GM19397 (cell line): ENCODE results near the gene NOXO1.
"Not testable (repeated sequence)": the region's sequence is repeated elsewhere in the genome, so short reads cannot be mapped to it uniquely, and the experiment has no call there.

Experiments used
- ATAC-seq: cut with Tn5 transposase; IDR thresholded peaks from one replicate; pipeline ENCODE4 v1.9.1; 2021; ENCODE audit warnings: mild to moderate bottlenecking, moderate library complexity; ENCODE audit not compliant: unreplicated experiment

NOXO1 gene

DNA sequence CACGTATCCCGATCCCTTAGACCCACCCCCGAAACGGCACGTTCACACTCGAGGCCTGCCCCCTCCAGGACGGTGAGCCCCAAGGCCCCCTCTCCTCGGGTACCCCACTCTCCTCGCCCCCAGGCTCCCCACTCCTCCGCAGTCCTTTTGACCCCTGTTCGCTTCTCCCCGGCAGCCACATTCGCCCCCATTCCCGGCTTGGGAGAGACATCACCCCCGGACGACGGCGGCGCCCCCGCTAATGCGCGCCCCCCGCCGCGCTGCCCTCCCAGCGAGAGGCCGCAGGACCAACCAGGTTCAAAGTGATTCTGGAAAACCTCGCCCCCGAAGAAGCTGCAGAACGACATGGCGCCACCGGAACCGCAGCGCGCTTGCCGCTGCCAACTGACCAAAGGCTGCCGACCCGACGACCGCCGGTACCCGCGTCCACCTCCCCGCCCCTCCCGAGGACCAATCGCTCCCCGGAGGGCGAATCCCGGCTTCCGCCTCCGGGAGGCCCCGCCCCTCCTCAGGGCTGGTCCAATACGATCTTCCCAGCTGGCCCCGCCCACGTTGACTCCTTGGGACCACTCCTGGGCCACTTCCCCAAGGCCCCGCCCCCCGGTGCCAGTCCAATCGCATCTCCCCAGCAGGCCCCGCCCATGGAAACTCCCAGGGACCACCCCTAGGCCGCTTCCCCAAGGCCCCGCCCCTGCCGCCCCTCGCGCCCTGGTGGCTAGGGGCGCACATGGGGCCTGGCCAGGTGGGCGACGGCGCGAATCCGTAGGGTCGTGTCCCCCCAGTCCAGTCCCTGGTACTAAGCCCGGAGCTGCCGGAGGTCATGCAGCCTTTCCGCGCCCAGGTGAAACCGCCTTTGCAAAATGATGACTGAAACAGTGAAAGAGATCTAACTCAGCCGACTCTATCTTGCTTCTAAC lies 38.2 kb downstream of the NOXO1 start, which contains the start of gene MSRB1:
TSS of gene MSRB1 (minus strand) at position 390 of the 917 bp plus-strand sequence. CDS start at position 347, 43 bp downstream.
- peak; percentile 89 for ATAC-seq

DNA sequence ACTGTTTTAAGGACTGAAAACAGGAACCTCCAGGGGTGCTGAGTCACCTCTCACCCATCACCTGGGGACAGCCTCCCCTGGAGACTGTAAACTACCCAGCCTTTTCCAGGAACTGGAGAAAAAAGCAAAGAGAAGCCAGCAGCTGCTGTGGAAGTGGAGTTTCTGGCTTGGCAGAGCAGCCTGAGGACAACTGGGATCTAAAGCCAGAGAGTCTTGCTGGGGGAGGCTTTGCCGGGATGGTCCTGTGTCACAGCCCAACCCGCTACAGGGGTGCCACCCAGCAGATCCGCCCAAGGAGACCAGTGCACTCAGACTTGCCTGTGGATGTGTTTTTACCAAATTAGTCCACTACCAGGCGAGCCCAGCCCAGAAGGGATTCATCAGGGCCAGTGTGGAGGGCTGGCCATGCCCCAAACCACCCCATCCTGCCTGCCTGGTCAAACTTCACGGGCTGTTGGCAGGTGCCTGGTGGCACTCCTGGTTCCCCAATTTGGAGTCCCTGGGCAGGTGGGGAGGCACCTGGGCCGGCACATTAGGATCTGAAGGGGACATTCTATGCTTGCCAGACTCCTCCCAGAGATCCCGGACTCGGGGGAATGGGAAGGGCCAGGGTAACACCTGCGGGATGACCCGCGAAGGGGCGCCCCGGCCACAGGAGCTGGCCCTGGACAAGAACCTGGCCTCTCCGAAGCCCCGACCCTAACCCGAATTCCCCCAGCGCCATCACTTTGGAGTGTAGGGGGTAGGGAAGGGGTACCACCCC lies 39.0 kb downstream of the NOXO1 start:
- no peak for ATAC-seq

DNA sequence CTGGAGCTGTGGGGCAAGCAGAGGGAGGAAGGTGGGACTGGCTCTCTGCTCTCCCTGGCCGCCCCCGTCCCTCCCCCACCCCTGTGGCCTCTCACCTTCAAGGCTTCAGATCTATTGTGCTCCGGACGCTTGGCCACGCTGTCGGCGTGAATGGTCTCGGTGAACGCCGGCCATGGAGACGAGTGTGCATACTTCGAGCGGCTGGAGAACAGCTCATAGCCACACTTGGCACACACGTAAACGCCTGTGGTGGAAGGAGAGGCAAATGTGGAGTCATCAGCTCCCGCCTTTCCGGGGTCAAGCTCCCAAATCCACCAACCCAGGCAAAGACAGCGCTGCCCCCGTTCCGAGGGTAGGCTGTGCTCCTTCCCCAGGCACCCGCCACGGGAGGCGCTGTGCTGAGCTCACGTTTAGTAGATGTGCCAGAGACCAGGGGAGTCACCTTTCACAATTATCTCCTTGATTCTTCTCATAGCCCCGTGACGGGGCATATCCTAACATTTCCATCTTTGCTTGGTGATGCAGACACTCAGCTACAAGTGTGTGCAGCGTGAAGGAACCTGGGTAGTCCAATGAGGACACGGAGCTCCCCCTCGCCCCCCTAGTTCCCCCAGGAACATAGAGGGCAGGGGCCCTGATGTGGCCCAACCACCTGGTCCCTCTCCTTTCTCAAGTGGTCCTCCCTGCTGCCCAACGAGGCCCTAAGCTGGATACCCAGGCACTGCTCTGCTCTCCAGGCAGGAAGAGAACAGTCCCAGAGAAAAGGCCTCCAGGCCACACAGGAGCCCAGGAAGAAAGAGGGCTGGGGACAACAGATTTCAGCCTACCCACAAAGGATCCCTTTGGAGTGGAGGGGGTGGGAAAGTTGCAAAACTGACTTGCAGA lies 39.9 kb downstream of the NOXO1 start:
- ATAC-seq, result no peak

DNA sequence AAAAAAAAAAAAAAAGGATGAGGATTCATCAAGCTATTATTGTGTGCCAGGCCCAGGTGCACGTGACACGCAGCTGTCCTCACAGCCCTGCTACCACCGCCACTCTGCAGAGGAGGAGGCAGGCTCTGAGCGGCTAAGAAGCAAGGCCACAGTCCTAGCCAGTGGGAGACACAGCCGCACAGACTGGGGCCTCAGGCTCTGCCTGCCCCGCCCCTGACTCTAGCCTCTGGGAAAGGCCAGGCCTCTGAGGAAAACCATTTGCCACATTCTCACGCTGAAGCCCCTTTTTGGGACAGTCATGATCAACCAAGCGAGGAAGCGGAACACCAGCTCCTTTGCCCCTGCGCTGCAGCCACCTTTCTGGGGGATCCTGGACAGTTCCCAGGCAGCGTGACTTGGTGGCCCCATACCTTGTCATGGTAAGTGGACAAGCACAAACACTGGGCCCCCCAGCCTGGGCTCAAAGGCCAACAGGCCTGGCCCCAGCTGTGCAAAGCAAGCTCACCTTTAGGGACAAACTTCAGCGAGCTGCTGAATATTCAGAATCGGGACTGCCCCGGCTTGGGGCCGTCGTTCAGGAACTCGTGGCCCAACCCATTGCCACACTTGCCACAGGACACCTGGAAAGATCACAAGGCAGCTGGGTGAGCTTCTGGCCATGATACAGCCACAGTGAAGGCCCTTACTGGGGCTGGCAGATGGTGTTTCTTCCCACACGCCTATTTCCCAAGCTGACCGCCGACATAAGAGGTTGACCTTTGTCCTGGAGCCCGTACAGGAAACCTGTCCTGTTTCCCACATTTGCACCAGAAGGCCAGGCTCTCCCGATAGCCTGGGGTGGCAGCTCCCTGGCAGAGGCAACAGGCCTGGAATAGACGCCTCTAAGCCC lies 40.8 kb downstream of the NOXO1 start:
- ATAC-seq, result no peak

DNA sequence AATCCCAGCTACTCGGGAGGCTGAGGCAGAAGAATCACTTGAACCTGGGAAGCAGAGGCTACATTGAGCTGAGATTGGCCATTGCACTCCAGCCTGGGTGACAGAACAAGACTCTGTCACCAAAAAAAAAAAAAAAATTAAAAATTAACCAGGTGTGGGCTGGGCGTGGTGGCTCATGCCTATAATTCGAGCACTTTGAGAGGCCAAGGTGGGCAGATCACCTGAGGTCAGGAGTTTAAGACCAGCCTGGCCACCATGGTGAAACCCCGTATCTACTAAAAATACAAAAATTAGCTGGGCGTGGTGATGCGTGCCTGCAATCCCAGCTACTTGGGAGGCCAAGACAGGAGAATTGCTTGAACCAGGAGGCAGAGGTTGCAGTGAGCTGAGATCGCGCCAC lies 41.4 kb downstream of the NOXO1 start:
- not testable (repeated sequence) for ATAC-seq

DNA sequence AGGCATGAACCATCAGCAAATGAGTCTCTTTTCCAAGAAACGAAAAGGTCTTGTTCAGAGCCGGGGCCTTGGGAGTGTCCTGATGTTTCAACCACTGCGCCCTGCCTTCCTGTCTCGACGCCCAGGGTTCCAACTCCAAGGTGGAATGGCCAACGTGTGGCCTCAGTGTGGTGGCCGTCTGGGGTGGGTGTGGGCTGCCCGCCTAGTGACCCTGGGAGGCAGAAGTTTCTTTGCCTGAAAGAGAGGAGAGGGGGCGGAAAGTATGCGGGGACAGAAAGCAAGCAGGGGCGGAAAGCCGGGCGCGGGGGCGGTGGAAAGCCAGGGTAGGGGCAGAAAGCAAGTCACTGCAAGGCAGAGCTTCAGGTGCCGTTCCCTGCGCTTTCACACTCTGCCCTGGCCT lies 42.4 kb downstream of the NOXO1 start:
- ATAC-seq, result no peak

DNA sequence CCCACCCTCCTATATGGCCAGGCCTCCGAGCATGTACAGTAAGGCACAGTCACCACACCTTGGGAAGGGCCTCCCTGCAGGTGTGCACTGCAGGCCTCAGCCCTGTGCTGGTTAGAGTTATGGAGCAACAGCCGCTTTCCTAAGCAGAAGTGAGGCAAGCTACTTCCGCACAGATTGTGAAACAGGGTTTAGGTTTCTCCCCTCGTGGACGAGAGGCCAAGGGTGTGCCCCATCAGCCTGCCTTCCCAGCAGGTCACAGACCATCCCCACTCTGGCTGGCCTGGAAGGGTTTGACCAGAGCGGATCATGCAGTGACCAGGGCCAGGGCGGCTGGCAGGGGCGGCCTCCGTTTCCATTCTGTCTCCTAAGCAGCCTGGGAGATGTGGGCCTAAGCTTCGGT lies 43.0 kb downstream of the NOXO1 start:
- no peak for ATAC-seq

DNA sequence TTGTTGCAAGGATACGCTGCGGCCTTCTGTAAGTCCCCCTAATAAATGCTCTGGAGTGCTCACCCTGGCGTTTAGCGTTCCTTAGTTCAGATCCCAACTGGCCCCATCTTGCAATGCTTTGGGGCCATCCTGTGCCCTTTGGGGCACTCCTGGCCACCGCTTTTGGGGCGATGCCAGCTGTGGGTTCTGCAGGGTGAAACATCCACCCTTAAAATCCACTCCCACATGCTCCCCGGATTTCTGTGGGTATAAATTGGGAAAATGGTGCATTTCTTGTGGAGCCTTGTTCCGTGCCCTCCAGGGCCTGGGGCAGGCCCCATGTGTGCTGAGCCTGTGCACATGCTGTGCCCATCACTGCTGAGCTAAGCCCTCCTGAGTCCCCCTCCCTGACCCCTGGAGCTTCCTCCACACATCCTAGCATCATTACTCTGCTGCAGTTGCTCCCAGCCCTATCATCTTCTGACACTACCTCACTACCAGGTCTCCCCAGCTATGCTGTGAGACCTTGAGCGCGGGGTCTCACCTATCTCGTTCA lies 44.3 kb downstream of the NOXO1 start:
- no peak for ATAC-seq

DNA sequence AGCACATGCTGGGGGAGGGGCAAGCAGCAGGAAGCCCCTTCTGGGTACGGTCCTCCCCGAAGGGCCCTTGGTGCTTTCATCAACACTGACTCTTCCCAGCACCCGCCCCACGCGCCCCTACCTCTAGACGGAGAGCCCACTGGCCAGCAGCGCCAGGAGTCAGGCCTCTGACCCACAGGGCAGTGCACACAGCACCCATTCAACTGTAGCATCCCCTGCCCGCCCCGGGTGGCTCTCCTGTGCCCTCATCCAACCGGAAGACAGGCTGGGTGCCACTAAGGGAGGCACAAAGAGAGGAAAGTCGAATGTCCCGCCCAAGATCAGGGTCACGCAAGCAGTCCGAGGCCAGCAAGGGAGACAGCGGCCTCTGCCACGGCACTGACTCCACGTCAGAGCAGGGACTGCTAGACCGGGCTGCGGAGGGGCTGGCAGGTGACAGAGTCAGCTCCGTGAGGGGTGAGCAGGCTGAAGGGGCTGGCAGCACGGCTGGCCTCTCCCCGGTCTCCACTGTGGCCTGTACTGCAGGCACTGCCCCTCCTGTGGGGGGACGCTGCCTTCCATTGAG lies 48.1 kb downstream of the NOXO1 start:
- ATAC-seq, result no peak

DNA sequence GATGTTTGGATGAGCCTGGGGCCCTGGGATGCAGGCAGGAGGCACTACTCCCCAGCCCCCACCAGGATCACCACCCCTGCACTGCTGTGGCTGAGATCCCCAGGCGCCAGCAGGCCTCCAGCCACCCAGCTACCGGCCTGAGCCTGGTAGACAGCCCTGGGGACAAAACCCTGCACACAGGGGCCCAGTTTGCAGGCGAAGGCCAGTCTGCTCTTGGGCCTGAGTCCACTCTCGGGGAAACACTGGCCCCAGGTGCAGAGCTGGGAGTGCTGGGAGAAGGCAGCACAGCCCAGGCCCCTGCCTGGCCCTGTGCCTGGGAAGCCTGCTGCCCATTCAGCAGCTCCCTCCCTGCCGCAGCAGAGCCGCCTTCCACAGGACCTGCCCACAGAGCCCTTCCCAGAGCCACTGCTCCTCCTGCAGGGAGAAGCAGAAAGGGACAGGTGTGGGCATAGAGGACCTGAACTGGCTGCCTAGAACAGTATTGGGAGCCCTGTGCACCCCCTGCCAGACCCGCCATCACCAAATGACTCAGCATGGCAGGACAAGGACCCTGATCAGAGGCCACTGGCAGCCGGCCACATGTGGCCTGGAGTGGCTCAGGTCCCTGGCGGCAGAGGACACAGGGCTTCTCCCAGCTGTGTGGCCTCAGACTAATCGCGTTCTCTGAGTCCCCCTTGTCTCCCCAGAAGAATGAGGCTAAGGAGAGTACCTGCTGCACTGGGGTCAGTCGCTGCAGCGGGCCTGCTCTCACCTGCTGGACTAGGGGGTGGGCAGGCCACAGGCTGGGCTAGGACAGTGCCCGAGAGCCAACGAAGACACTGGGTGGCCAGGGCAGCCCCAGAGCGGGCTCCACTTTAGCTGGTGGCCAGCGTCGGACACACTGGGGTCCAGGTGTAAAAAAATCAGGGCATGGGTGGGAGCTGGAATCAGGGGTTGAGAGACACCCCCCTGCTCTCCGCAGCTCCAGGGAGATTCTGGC lies 48.9 kb downstream of the NOXO1 start:
- no peak for ATAC-seq

DNA sequence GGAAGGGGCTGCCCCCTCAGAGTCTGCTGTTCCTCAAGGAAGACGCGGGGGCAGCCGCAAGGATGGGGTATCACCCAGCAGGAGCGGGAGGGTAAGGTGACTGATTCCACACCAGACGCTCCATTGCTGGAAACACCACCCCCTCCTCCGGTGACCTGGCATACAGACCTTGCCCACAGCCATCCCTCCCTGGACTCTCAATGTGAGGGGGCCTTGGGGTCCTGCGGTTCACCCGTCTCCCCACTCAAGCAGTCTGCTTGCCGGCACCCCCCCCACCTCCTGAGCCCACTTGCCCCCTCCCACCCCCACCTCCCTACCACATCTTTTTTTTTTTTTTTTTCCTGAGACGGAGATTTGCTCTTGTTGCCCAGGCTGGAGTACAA lies 50.9 kb downstream of the NOXO1 start:
- no peak for ATAC-seq

DNA sequence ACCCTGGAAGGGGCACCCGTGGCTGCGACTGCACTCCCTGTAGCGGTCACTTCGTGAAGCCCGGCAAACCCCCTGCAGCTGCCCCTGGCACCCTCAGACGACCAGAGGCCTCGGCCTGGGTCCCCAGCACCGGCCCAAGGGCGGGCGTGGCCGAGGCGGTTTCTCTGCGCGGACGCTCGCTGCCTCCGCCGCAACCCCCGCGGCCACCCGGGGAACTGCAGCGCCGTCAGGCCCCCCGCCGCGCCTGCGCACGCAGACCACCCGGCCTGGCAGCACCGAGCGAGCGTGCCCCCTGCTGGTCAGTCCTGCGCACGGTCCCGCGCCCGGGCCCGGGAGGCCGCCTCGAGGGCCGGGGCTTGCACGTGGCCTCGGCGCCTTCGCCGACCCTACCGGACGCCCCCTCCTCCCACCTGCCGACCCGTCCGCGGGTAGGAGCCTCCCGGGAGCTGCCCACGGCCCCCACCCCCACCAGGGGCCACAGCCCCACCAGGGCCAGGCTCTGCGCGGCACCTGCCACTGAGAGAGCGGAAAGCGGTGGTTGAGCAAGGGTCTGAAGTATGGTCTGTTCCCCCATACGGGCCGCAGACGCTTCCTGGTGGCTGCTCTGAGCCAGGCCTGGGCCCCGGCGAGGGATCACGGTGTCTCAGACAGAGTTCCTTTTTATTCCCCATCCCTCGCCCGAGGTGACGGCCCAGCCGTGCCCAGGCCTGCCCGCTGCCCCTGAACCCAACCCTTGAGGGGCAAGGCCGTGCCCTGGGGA lies 51.5 kb downstream of the NOXO1 start:
- peak; percentile 82 for ATAC-seq

DNA sequence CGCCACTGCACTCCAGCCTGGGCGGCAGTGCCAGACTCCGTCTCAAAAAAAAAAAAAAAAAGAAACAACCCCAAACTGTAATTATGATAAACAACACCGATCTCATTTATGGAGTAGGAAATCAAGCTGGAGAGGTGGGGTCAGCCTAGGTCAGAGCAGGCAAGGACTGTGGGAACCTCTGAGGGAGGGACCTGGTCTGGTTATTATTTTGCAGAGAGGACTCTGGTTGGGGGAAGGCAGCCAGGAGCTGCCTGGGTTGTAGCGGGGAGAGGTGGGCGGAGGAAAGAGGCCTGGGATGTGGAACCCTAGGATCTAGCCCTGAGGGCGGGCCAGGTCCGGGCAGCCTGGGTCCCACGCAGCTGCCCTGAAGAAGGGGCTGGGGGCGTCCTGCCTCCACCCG lies 52.2 kb downstream of the NOXO1 start:
- ATAC-seq, result no peak
